Measurements from ENCODE around the gene AKAP10.

- TF ChIP-seq, protein P1, sequence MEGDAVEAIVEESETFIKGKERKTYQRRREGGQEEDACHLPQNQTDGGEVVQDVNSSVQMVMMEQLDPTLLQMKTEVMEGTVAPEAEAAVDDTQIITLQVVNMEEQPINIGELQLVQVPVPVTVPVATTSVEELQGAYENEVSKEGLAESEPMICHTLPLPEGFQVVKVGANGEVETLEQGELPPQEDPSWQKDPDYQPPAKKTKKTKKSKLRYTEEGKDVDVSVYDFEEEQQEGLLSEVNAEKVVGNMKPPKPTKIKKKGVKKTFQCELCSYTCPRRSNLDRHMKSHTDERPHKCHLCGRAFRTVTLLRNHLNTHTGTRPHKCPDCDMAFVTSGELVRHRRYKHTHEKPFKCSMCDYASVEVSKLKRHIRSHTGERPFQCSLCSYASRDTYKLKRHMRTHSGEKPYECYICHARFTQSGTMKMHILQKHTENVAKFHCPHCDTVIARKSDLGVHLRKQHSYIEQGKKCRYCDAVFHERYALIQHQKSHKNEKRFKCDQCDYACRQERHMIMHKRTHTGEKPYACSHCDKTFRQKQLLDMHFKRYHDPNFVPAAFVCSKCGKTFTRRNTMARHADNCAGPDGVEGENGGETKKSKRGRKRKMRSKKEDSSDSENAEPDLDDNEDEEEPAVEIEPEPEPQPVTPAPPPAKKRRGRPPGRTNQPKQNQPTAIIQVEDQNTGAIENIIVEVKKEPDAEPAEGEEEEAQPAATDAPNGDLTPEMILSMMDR (IDR thresholded peaks at IDR 0.05), result no peak
- TF ChIP-seq EZH2 (IDR thresholded peaks at IDR 0.05; ENCODE audit: borderline replicate concordance, insufficient read depth, low read depth, low read length, poor library complexity, severe bottlenecking), result no peak
Observed at GRCh38 chr17:19867079-19867328, 110.6 kb downstream of the AKAP10 start.

Measured in B cell (primary cell).